Heart right ventricle (tissue), 16 donors: Measurements from ENCODE around the gene MAPK10. TPM values are rescaled to one million over a fixed set of nuclear protein-coding genes. Genes with fewer than 3 reads are reported as not detected.

Source experiments
- ATAC-seq, 8 donors: fragments of 200-7000 bp; cut with Tn5 transposase; one replicate each; pipeline ENCODE4 v1.9.1; 2020; ENCODE audit warnings: mild to moderate bottlenecking in 8 of 8, moderate library complexity in 8 of 8, moderate number of reproducible peaks in 1 of 8
- DNase-seq, 2 donors: peaks; one replicate each; pipeline ENCODE4 v3.0.0-alpha.2; 2020
- H3K27ac ChIP-seq, 10 donors: fragments of 200-600 bp; sonication (generic) in 2 of 10; one replicate each; pipeline versions ENCODE4 v1.5.0 to v1.8.0; 2020 to 2022; ENCODE audit warnings: mild to moderate bottlenecking in 3 of 10
- H3K27me3 ChIP-seq, 7 donors: fragments of 200-600 bp; one replicate each; pipeline ENCODE4 v1.8.0; 2021 to 2022; ENCODE audit warnings: mild to moderate bottlenecking in 2 of 7
- H3K36me3 ChIP-seq, 9 donors: fragments of 200-600 bp; sonication (generic) in 1 of 9; one replicate each; pipeline versions ENCODE4 v1.5.0 to v1.8.0; 2020 to 2022; ENCODE audit warnings: mild to moderate bottlenecking in 2 of 9
- H3K4me1 ChIP-seq, 9 donors: fragments of 200-600 bp; sonication (generic) in 1 of 9; one replicate each; pipeline versions ENCODE4 v1.5.0 to v1.8.0; 2020 to 2022; ENCODE audit warnings: mild to moderate bottlenecking in 4 of 9
- H3K4me3 ChIP-seq, 10 donors: fragments of 200-600 bp; sonication (generic) in 2 of 10; one replicate each; pipeline versions ENCODE4 v1.5.0 to v1.8.0; 2020 to 2022; ENCODE audit warnings: mild to moderate bottlenecking in 7 of 10, moderate library complexity in 2 of 10
- H3K9me3 ChIP-seq, 11 donors: fragments of 200-600 bp in 10 of 11; sonication (generic) in 2 of 11; one replicate each; pipeline versions ENCODE4 v1.5.0 to v1.8.0; 2013 to 2022; ENCODE audit warnings: mild to moderate bottlenecking in 2 of 11, control low read depth in 1 of 11, moderate library complexity in 1 of 11
- CTCF ChIP-seq, 9 donors: fragments of 200-600 bp; sonication (generic) in 2 of 9; IDR thresholded peaks; one replicate each; pipeline versions ENCODE4 v1.5.0 to v1.8.0; 2021 to 2022; ENCODE audit warnings: antibody characterized with exemption in 9 of 9, mild to moderate bottlenecking in 5 of 9, moderate library complexity in 1 of 9
- WGBS, 2 donors: extraction: QIAGEN DNeasy Blood & Tissue Kit; methylation state at CpG; one replicate each; pipeline ENCODE4 v1.1.7; 2013; ENCODE audit warnings: inconsistent platforms in 1 of 2; 5-methylcytosine and 5-hydroxymethylcytosine counted together
- intact Hi-C, 10 donors: fragments of 100-400 bp; cut with DNase I; formaldehyde crosslinking; loops; one replicate each; pipeline versions ENCODE4 v1.11.1 to v1.14.2; 2022
- polyA plus RNA-seq, 2 donors: library from polyadenylated mRNA; stranded (reverse); fragments of 200-250 nt; gene quantifications; one replicate each; pipeline ENCODE4 v1.2.3, GENCODE V29; 2013
- total RNA-seq, 10 donors: library from RNA; stranded (reverse); fragmentation: NEBNext Ultra II Directional in 3 of 10; extraction: Animal tissue kit (Norgen Biotek cat#: 25700) in 3 of 10; gene quantifications; one replicate each; pipeline versions ENCODE4 v1.2.1 to v1.2.4, GENCODE V29; 2021 to 2023
- donor health status: Arrhythmogenic right ventricular cardiomyopathy.
- donor health status: ischemic (EF 13 %, LVEDD 7.1; RV severe dilation, severe dysfunction).
- donor health status: healthy with polysubstance abuse.
- donor health status: DM: no; HTN: yes; CAD: no.
- donor health status: DM: no; HTN: no; CAD: no.
- donor health status: ischemic (EF 25% LVEDD 6.9; RV normal size, moderate dysfunction).
- donor health status: ischemic (EF 25% LVEDD 5.7; RV mildly dilated, moderate dysfunction).
- donor health status: healthy.
- donor health status: DM: yes; HTN: yes; CAD: no.
- donor health status: Ischemic cardiomyopathy.
- donor health status: ischemic (EF 35%, LVEDD 5.7; RV mildly dilated, moderate dysfunction).
- donor health status: nonischemic (EF 11% LVEDD 7.7; RV severe dilation, severe dysfunction).
- donor health status: DM: yes; HTN: yes; CAD: no.
- donor health status: PGD.
- donor health status: ischemic (EF 29% LVEDD 5.4; RV normal size, mild dysfunction).
- donor health status: nonischemic (EF 23%, LVEDD 6.1; RV moderate dilation, normal function).

Gene MAPK10
- total and polyA plus RNA-seq, 12 donors, result 0.94 to 5.9 (median 2.6) TPM

GRCh38 chr4:86358257-86358656 lies 1.6 kb downstream of the MAPK10 start:
- Histone ChIP-seq H3K4me3 (no peak overlapping the region), H3K9me3 (no peaks in the 10 kb centered on the region), H3K27me3 (no peaks in the 10 kb centered on the region), H3K27ac (no peak overlapping the region), H3K4me1 (peaks cover 0 to 20% (median 3%) of the 10 kb centered on the region in 9 donors), H3K36me3 (no peaks in the 10 kb centered on the region)
- intact Hi-C loops, result no loop called here
- DNase-seq (no peak), ATAC-seq (peak in 2 of 8 donors; percentile 34 to 43)
- TF ChIP-seq CTCF (IDR thresholded peaks at IDR 0.05), result no peak
- WGBS, 2 donors, result 38 to 52% methylated on average over 3 of the region's 3 CpGs

GRCh38 chr4:86357608-86358007 lies 2.2 kb downstream of the MAPK10 start:
- no peak for DNase-seq
- WGBS, 2 donors, result 16 to 20% methylated on average over 1 of the region's 1 CpG
- no peak for ATAC-seq
- intact Hi-C loops, result no loop called here
- Histone ChIP-seq H3K4me1 (peaks cover 0 to 20% (median 3%) of the 10 kb centered on the region in 9 donors), H3K27me3 (no peaks in the 10 kb centered on the region), H3K36me3 (no peaks in the 10 kb centered on the region), H3K27ac (no peak overlapping the region), H3K9me3 (no peaks in the 10 kb centered on the region), H3K4me3 (no peak overlapping the region)
- no peak for TF ChIP-seq CTCF (IDR thresholded peaks at IDR 0.05)

- WGBS, 2 donors, result 81 to 83% methylated on average over 4 of the region's 4 CpGs
- ATAC-seq, result no peak
Measured at GRCh38 chr4:86356425-86357210, 3.2 kb downstream of the MAPK10 start.

GRCh38 chr4:86354390-86354789 lies 5.5 kb downstream of the MAPK10 start:
- Histone ChIP-seq H3K27ac (no peak overlapping the region), H3K4me1 (peaks cover 0 to 9% (median 0%) of the 10 kb centered on the region in 9 donors), H3K9me3 (no peaks in the 10 kb centered on the region), H3K4me3 (no peak overlapping the region), H3K36me3 (no peaks in the 10 kb centered on the region), H3K27me3 (no peaks in the 10 kb centered on the region)
- 78 to 81% methylated on average over 2 of the region's 2 CpGs for WGBS, 2 donors
- ATAC-seq (no peak), DNase-seq (no peak)
- TF ChIP-seq CTCF (IDR thresholded peaks at IDR 0.05), result no peak
- intact Hi-C loops, result no loop called here

More at GRCh38 chr4:86356425-86357210, 3.2 kb downstream of the MAPK10 start:
- Histone ChIP-seq H3K36me3 (no peaks in the 10 kb centered on the region), H3K9me3 (no peaks in the 10 kb centered on the region), H3K27ac (no peak overlapping the region), H3K4me1 (peaks cover 0 to 20% (median 3%) of the 10 kb centered on the region in 9 donors), H3K27me3 (no peaks in the 10 kb centered on the region), H3K4me3 (no peak overlapping the region)
- TF ChIP-seq CTCF (IDR thresholded peaks at IDR 0.05), result no peak
- intact Hi-C loops, result no loop called here
- DNase-seq, result no peak
